Measurements from ENCODE around the gene POU2AF1.
"Not testable (repeated sequence)": the region's sequence is repeated elsewhere in the genome, so short reads cannot be mapped to it uniquely, and the experiment has no call there.

Gene POU2AF1

DNA sequence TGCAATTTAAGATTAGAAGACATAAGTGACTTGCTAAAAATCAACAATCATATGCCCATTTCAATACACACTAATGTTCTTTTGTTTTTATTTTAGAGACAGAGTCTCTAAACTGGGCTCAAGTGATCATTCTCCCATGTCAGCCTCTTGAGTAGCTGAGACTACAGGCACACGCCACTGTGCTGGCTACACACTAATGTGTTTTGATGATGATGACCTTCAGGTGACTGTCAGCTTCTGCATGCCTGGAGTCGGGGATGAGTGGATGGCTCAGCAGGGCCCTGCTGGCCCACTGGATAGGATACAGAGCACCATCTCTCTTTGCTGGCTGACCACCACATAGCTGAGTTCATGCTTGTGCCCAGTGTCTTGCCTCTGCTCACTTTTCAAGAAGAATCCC is 27.0 kb upstream of the POU2AF1 start:
- Histone ChIP-seq H3K4me1 (ENCODE audit: control insufficient read depth, insufficient read depth, low read length) (no peaks in the 10 kb centered on the region), H3K9ac (ENCODE audit: low read length) (no peak overlapping the region), H3K36me3 (ENCODE audit: control insufficient read depth, insufficient read depth, low read length) (no peaks in the 10 kb centered on the region), H3K27ac (ENCODE audit: low read depth, low read length) (no peak overlapping the region), H3K27me3 (ENCODE audit: control insufficient read depth, insufficient read depth, low read length) (no peaks in the 10 kb centered on the region), H3K4me3 (ENCODE audit: low read length) (no peak overlapping the region)

DNA sequence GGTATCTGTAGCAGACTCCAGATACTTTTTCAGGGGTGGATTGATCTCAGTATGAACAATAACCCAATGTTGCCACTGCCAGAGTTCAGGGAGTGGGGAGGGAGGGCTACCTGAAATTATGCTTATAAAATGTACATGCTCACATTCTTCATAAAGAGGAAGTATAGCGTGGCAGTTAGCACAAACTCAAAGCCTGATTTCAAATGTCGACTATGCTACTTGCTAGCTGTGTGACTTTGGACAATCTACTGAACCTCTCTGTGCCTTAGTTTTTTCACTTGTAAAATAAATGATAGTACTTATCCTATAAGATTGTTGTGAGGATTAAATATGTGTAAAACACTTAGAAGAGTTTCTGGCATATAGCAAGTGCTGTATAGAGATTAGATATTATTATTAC is 26.5 kb upstream of the POU2AF1 start:
- Histone ChIP-seq H3K36me3 (ENCODE audit: control insufficient read depth, insufficient read depth, low read length) (no peaks in the 10 kb centered on the region), H3K4me3 (ENCODE audit: low read length) (no peak overlapping the region), H3K9ac (ENCODE audit: low read length) (no peak overlapping the region), H3K4me1 (ENCODE audit: control insufficient read depth, insufficient read depth, low read length) (no peaks in the 10 kb centered on the region), H3K27me3 (ENCODE audit: control insufficient read depth, insufficient read depth, low read length) (no peaks in the 10 kb centered on the region), H3K27ac (ENCODE audit: low read depth, low read length) (no peak overlapping the region)

DNA sequence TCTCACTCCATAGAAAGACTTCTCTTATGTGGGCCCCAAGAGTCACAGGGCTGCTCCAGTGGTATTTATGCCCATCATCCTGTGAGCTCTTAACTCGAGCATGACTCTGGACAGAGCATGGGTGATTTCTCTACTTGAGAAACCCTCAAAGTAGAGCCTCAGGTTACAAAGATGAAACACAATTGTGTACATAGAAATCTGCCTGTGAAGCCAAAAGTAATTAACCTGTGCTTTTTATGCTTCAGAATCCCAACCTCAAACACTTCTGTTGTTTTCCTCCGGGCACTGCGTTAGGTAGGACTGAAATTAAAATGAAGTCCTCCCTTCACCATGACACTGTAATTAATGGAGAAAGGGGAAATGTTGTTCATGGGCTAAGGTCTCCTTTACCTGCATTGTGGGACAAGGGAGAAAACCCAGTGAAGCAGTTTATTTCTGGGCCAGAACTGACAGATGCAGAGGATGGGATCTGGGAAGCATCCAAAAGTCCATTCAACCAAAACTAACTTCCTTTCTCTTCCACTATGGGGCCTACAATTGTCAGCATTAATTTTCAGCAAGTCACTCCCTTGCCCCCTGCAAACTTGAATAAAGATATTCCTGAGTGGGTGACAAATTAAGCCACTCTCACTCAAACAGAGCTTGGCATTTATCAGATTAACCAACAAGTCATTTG is 24.1 kb upstream of the POU2AF1 start:
- no peak overlapping the region for H3K27ac ChIP-seq (ENCODE audit: low read depth, low read length)
- no peaks in the 10 kb centered on the region for H3K4me1 ChIP-seq (ENCODE audit: control insufficient read depth, insufficient read depth, low read length)
- no peak overlapping the region for H3K9ac ChIP-seq (ENCODE audit: low read length)
- H3K4me3 ChIP-seq (ENCODE audit: low read length) = no peak overlapping the region
- no peaks in the 10 kb centered on the region for H3K36me3 ChIP-seq (ENCODE audit: control insufficient read depth, insufficient read depth, low read length)
- H3K27me3 ChIP-seq (ENCODE audit: control insufficient read depth, insufficient read depth, low read length) = no peaks in the 10 kb centered on the region

DNA sequence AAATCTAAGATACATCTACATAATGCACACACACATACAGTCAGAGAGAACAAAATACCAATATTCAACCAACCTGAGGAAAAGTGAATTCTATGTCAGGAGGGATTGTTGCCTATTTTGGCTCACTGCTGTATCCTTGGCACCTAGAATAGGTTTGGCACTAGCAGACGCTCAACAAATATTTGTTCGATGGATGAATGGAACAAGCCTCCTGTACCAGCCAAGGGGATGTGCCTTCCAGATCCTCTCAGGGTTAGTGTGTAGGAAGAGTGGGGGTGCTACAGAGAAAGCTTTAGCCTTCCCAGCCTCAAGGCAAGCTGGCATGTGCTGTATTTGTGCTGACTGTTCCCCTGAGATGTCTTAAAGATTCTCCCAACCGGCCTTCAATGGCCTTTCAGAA is 23.3 kb upstream of the POU2AF1 start:
- Histone ChIP-seq H3K4me1 (ENCODE audit: control insufficient read depth, insufficient read depth, low read length) (no peaks in the 10 kb centered on the region), H3K9ac (ENCODE audit: low read length) (no peak overlapping the region), H3K4me3 (ENCODE audit: low read length) (no peak overlapping the region), H3K27ac (ENCODE audit: low read depth, low read length) (no peak overlapping the region), H3K36me3 (ENCODE audit: control insufficient read depth, insufficient read depth, low read length) (no peaks in the 10 kb centered on the region), H3K27me3 (ENCODE audit: control insufficient read depth, insufficient read depth, low read length) (no peaks in the 10 kb centered on the region)

DNA sequence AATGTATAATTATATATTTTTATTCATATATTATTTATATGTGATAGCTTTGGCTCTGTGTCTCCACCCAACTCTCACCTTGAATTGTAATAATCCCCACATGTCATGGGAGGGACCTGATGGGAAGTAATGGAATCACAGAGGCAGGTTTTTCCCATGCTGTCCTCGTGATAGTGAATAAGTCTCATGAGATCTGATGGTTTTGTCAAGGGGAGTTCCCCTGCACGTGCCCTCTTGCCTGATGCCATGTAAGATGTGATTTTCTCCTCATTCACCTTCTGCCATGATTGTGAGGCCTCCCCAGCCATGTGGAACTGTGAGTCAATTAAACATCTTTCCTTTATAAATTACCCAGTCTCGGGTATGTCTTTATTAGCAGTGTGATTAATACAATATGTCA is 22.9 kb upstream of the POU2AF1 start:
- H3K9ac ChIP-seq (ENCODE audit: low read length) = not testable (repeated sequence)

DNA sequence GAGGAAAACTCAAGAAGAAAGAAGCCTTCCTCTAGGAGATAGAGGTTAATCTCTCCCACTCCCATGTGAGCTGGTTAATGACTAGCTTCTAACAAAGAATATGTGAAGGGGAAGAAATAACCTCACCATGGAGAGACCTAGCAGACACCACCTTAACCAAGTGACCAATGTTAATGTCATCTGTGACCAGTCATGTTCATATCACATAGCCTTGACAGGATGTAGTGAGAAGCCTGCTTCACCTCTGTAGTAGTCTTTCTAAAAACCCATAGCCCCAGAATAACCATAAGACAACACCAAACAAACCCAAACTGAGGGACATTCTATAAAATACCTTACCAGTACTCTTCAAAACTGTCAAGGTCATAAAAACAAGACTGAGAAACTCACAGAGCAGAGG is 21.5 kb upstream of the POU2AF1 start:
- Histone ChIP-seq H3K36me3 (ENCODE audit: control insufficient read depth, insufficient read depth, low read length) (no peaks in the 10 kb centered on the region), H3K4me3 (ENCODE audit: low read length) (no peak overlapping the region), H3K9ac (ENCODE audit: low read length) (no peak overlapping the region), H3K27me3 (ENCODE audit: control insufficient read depth, insufficient read depth, low read length) (no peaks in the 10 kb centered on the region), H3K27ac (ENCODE audit: low read depth, low read length) (no peak overlapping the region), H3K4me1 (ENCODE audit: control insufficient read depth, insufficient read depth, low read length) (no peaks in the 10 kb centered on the region)

More for the DNA sequence above, 22.9 kb upstream of the POU2AF1 start:
- not testable (repeated sequence) for H3K27ac ChIP-seq (ENCODE audit: low read depth, low read length); H3K4me3 ChIP-seq (ENCODE audit: low read length); H3K36me3 ChIP-seq (ENCODE audit: control insufficient read depth, insufficient read depth, low read length); H3K27me3 ChIP-seq (ENCODE audit: control insufficient read depth, insufficient read depth, low read length); H3K4me1 ChIP-seq (ENCODE audit: control insufficient read depth, insufficient read depth, low read length)

DNA sequence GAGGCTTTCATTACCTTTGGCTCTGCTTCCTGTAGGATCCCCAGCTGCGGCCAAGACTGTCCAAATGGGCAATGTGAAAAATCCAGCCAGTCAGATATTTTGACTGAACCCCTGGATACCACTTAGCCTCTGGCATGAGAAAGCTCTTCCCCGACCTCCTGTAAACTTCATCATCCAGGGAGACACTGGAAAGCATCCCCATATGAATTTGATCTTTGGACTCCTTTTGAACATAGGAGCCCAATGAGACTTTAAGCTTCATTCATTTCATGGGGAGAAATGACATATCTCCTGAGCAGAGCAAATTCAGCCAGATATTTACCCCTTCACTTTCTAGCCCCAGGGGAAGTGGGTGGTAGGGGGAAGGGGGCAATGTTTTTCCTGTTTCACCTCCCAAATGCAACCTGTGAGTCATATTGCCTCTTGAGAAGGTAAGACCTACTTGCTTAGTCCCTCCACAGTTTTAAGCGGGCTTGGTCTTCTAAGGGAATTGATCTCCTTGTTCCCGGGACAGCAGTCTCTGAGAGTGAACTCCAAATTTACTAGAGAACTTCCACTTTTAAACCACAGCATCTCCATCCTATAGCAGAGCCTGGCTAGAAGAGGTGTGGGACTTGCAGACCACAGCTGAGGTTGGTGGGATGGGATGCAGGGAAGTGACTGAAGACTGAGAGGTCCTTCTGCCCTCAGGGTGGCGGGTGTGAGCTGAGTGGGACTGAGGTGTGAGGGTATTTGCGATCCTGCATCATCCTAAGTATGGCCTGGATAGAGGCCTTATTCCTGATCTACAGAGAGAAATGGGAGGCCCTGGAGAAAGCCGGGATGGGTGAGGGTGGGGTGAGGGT is 20.3 kb upstream of the POU2AF1 start:
- H3K4me3 ChIP-seq (ENCODE audit: low read length) = no peak overlapping the region

DNA sequence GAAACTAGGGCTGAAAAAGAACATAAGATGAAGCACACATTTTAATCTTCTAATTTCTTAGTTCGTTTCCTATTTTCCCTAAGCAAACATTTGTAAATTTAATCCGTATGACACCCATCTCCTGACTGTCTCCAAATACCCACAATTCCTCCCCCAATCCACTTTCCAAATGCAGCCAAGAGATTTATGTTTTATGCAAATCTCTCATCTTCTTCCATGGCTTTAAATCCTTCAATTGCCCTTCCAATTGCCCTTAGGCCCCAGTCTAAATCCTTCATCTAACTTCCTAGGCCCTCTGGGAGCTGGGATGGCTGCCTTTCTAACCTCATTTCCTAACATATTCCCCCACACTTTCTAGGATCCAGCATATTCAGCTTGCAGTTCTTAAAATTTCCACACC is 18.0 kb upstream of the POU2AF1 start:
- H3K27ac ChIP-seq (ENCODE audit: low read depth, low read length) = no peak overlapping the region
- H3K36me3 ChIP-seq (ENCODE audit: control insufficient read depth, insufficient read depth, low read length) = no peaks in the 10 kb centered on the region
- no peaks in the 10 kb centered on the region for H3K4me1 ChIP-seq (ENCODE audit: control insufficient read depth, insufficient read depth, low read length)
- no peaks in the 10 kb centered on the region for H3K27me3 ChIP-seq (ENCODE audit: control insufficient read depth, insufficient read depth, low read length)
- no peak overlapping the region for H3K9ac ChIP-seq (ENCODE audit: low read length)
- H3K4me3 ChIP-seq (ENCODE audit: low read length) = no peak overlapping the region

More for the DNA sequence above, 20.3 kb upstream of the POU2AF1 start:
- Histone ChIP-seq H3K9ac (ENCODE audit: low read length) (no peak overlapping the region), H3K36me3 (ENCODE audit: control insufficient read depth, insufficient read depth, low read length) (no peaks in the 10 kb centered on the region), H3K27ac (ENCODE audit: low read depth, low read length) (no peak overlapping the region), H3K27me3 (ENCODE audit: control insufficient read depth, insufficient read depth, low read length) (no peaks in the 10 kb centered on the region), H3K4me1 (ENCODE audit: control insufficient read depth, insufficient read depth, low read length) (no peaks in the 10 kb centered on the region)

DNA sequence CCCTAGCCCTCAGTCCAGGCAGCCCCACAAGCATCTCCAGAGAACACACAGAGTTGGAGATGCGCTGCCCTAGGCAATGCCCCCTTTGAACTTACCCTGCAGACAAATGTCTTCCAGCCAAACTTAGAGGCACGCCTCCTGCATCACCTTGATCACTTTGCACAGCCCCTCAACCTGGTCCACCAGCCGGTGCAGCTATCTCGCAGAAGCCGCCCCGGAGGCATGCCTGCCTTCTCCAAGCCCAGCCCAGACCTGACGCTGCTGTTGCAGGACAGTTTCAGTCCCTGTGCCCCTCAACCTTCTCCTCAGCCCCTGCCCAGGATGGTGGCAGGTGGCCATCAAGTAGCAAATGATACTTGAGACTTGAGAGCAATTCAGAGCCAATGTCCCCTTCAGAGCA is 16.7 kb upstream of the POU2AF1 start:
- no peaks in the 10 kb centered on the region for H3K4me1 ChIP-seq (ENCODE audit: control insufficient read depth, insufficient read depth, low read length)
- no peaks in the 10 kb centered on the region for H3K36me3 ChIP-seq (ENCODE audit: control insufficient read depth, insufficient read depth, low read length)
- no peaks in the 10 kb centered on the region for H3K27me3 ChIP-seq (ENCODE audit: control insufficient read depth, insufficient read depth, low read length)
- no peak overlapping the region for H3K27ac ChIP-seq (ENCODE audit: low read depth, low read length)
- H3K4me3 ChIP-seq (ENCODE audit: low read length) = no peak overlapping the region
- no peak overlapping the region for H3K9ac ChIP-seq (ENCODE audit: low read length)

DNA sequence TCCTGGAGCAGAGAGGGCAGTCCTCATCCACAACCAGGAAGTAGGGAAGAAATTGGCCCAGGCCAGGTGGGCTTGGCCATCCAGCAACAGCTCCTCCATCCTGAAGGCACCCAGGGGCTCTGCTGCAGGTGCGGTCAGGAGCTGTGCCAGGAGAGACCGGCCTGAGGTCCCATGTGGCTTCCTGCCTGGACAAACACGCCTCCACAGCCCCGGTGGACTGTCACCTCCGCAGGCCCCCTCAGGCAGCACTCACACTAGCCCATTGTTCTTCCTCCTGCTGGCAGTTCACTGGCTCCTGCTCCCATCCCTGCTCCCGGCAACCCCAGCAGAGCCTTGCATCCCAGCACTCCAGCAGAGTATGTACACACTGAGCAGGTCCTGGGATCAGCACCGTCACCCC is 16.0 kb upstream of the POU2AF1 start:
- Histone ChIP-seq H3K27me3 (ENCODE audit: control insufficient read depth, insufficient read depth, low read length) (no peaks in the 10 kb centered on the region), H3K4me1 (ENCODE audit: control insufficient read depth, insufficient read depth, low read length) (no peaks in the 10 kb centered on the region), H3K4me3 (ENCODE audit: low read length) (no peak overlapping the region), H3K27ac (ENCODE audit: low read depth, low read length) (no peak overlapping the region), H3K36me3 (ENCODE audit: control insufficient read depth, insufficient read depth, low read length) (no peaks in the 10 kb centered on the region), H3K9ac (ENCODE audit: low read length) (no peak overlapping the region)

DNA sequence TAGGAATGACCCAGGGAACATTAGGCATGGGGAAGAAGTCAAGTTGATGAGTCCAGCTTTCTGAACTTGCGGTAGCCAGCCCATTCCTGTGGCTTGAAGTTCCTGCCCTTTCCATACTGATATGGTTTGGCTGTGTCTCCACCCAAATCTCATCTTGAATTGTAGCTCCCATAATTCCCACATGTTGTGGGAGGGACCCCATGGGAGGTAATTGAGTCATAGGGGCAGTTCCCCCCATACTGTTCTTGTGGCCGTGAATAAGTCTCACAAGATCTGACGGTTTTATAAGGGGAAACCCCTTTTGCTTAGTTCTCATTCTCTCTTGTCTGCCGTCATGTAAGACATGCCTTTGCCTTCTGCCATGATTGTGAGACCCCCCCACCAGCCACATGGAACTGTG is 15.1 kb upstream of the POU2AF1 start:
- H3K4me3 ChIP-seq (ENCODE audit: low read length); H3K36me3 ChIP-seq (ENCODE audit: control insufficient read depth, insufficient read depth, low read length); H3K9ac ChIP-seq (ENCODE audit: low read length); H3K4me1 ChIP-seq (ENCODE audit: control insufficient read depth, insufficient read depth, low read length); H3K27ac ChIP-seq (ENCODE audit: low read depth, low read length); H3K27me3 ChIP-seq (ENCODE audit: control insufficient read depth, insufficient read depth, low read length): not testable (repeated sequence)

DNA sequence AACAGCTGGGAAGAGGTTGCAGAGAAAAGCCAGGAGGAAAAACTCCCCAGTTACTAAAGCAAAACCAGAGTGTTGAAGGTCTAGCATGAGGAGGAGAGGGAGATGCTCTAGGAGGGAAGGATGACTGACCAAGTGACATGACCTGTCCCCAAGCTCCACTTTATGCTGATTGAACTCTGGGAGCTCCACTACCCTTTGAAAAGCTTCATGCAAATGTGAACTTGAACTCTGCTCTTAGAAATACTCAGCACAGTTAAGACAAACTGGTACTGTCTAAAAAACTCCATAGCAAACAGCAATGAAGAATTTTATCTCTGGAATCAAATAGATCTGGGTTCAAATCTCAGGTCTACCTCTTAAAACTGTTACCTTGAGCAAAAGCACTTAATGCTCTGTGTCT is 14.5 kb upstream of the POU2AF1 start:
- Histone ChIP-seq H3K4me1 (ENCODE audit: control insufficient read depth, insufficient read depth, low read length) (no peaks in the 10 kb centered on the region), H3K27me3 (ENCODE audit: control insufficient read depth, insufficient read depth, low read length) (no peaks in the 10 kb centered on the region), H3K27ac (ENCODE audit: low read depth, low read length) (no peak overlapping the region), H3K9ac (ENCODE audit: low read length) (no peak overlapping the region), H3K4me3 (ENCODE audit: low read length) (no peak overlapping the region), H3K36me3 (ENCODE audit: control insufficient read depth, insufficient read depth, low read length) (no peaks in the 10 kb centered on the region)

DNA sequence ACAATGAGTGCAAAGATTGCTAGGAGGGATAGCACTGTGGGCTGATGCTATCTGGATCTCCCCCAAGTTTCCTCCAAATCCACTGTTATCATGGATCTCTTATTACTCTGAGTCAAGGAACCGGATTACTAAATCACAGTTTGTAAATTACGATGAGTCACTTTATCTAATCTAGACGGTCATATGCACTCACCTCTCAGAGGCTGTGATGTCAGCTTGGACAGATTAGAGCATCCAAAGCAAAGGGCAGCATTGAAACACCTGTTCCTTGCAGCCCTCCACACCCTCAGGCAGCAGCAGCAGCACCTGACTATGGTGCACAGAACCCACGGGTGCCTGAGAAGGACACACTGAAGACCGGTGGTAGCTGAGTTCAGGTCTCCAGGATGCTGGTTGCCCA is 14.0 kb upstream of the POU2AF1 start:
- no peak overlapping the region for H3K27ac ChIP-seq (ENCODE audit: low read depth, low read length)
- no peaks in the 10 kb centered on the region for H3K27me3 ChIP-seq (ENCODE audit: control insufficient read depth, insufficient read depth, low read length)
- H3K36me3 ChIP-seq (ENCODE audit: control insufficient read depth, insufficient read depth, low read length) = no peaks in the 10 kb centered on the region
- no peak overlapping the region for H3K9ac ChIP-seq (ENCODE audit: low read length)
- H3K4me1 ChIP-seq (ENCODE audit: control insufficient read depth, insufficient read depth, low read length) = no peaks in the 10 kb centered on the region
- H3K4me3 ChIP-seq (ENCODE audit: low read length) = no peak overlapping the region
